ENCODE measurements around the gene MUC5B.

Gene MUC5B

GRCh38 chr11:1269957-1270356 lies 47.1 kb downstream of the MUC5B start:
- DNase-seq, result no peak

GRCh38 chr11:1270476-1270875 lies 47.6 kb downstream of the MUC5B start:
- DNase-seq, result no peak

- no peak for DNase-seq
These were observed 48.1 kb downstream of the MUC5B start for GRCh38 chr11:1271002-1271401.

- DNase-seq, result no peak
These were observed 48.5 kb downstream of the MUC5B start for GRCh38 chr11:1271406-1271805.

- no peak for DNase-seq
These were observed 49.1 kb downstream of the MUC5B start for GRCh38 chr11:1271927-1272326.

GRCh38 chr11:1272531-1272930 lies 49.7 kb downstream of the MUC5B start:
- no peak for DNase-seq

- DNase-seq, result no peak
These were observed 51.6 kb downstream of the MUC5B start for GRCh38 chr11:1274501-1274900.

- DNase-seq, result no peak
These were observed 52.2 kb downstream of the MUC5B start for GRCh38 chr11:1275021-1275420.

GRCh38 chr11:1276041-1276790 lies 53.4 kb downstream of the MUC5B start:
- no peak for DNase-seq

GRCh38 chr11:1276866-1277615 lies 54.2 kb downstream of the MUC5B start:
- no peak for DNase-seq

- DNase-seq, result no peak
These were observed 55.2 kb downstream of the MUC5B start for GRCh38 chr11:1277936-1278512.

GRCh38 chr11:1278766-1279673 lies 56.2 kb downstream of the MUC5B start:
- DNase-seq, result no peak

GRCh38 chr11:1279674-1280055 lies 56.8 kb downstream of the MUC5B start:
- no peak for DNase-seq

- no peak for DNase-seq
These were observed 57.5 kb downstream of the MUC5B start for GRCh38 chr11:1280116-1281035.

GRCh38 chr11:1281326-1281973 lies 58.6 kb downstream of the MUC5B start:
- DNase-seq, result no peak

- DNase-seq, result no peak
These were observed 59.1 kb downstream of the MUC5B start for GRCh38 chr11:1281974-1282365.

GRCh38 chr11:1283091-1283511 lies 60.2 kb downstream of the MUC5B start:
- no peak for DNase-seq

GRCh38 chr11:1283906-1284305 lies 61.0 kb downstream of the MUC5B start:
- DNase-seq, result no peak

- no peak for DNase-seq
These were observed 62.5 kb downstream of the MUC5B start for GRCh38 chr11:1285316-1285744.

- DNase-seq, result no peak
These were observed 63.0 kb downstream of the MUC5B start for GRCh38 chr11:1285876-1286275.

GRCh38 chr11:1287928-1288327 lies 65.1 kb downstream of the MUC5B start:
- DNase-seq, result no peak

All from activated CD8-positive, alpha-beta memory T cell treated with anti-CD3 and anti-CD28 coated beads, Interleukin-2, amount 50 U/mL, for 48 hours (primary cell).